HG03354 (cell line): Measurements from ENCODE around the gene KCNA1.
"Not testable (repeated sequence)": the region's sequence is repeated elsewhere in the genome, so short reads cannot be mapped to it uniquely, and the experiment has no call there.

Experiments
- ATAC-seq: cut with Tn5 transposase; IDR thresholded peaks from one replicate; pipeline ENCODE4 v1.9.1; 2021; ENCODE audit warnings: mild to moderate bottlenecking; ENCODE audit not compliant: unreplicated experiment, poor library complexity, severe bottlenecking

Gene KCNA1

GRCh38 chr12:4909734-4910501 lies at the start of gene KCNA1:
TSS of gene KCNA1 (plus strand) at chr12:4909905. CDS start at chr12:4911379, 1,474 bp downstream.
- ATAC-seq = no peak

GRCh38 chr12:4860741-4861140 lies 49.0 kb upstream of the KCNA1 start:
- ATAC-seq = no peak

DNA sequence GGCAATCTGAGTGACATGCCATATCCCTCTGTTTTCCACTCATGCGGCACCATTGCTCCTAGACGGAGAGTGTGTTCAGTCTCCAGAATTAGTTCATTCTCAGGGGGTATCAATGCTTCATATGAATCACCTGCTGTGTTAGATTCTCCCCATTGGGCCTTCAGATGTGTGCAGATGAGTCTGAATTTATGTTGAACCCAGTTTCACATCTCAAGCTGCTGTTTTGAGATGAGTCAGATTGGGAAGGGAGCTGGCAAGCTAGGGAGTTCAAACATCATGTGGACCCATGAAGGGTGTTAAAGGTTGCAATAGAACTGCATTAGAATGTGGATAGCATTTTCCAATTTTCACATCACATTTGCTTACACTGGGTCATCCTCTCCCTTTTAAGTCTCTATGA lies 46.9 kb upstream of the KCNA1 start:
- no peak for ATAC-seq

DNA sequence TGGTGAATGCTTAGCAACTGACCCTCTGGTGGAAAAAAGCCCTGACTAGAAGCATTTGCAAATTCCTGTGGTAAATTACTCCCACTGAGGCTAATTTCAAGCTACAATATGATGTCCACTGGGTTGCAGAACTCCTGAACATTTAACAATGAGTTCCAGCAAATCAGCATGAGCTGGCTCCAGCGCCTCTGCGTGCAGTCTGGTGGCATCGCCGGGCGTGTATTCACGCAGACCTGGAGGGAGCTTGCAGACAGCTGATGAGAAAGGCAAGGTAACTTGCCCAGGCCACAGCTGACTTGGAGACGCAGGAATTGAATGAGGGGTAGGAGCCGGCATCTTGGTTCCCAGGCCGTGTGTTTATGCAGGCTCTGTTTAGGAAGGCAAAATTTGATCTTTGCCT lies 45.1 kb upstream of the KCNA1 start:
- ATAC-seq = no peak

DNA sequence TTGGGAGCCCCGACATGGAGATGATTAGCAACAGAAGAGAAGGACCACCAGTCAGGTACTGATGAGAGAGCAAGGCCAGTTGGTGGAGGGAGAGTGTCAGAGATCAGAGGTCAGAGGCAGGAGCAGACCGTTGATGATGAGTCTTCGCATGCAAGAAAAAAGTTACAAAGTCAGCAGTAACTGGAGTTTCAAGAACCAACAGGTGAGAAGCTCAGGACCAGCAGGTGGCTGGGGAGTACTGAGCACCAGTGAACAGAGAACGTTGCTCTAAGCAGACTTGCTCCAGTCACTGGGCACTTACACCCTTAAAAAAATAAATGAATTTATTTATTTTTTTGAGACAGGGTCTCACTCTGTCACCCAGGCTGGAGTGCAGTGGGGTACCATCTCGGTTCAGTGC lies 44.5 kb upstream of the KCNA1 start:
- no peak for ATAC-seq

GRCh38 chr12:4866299-4866698 lies 43.4 kb upstream of the KCNA1 start:
- ATAC-seq = no peak

DNA sequence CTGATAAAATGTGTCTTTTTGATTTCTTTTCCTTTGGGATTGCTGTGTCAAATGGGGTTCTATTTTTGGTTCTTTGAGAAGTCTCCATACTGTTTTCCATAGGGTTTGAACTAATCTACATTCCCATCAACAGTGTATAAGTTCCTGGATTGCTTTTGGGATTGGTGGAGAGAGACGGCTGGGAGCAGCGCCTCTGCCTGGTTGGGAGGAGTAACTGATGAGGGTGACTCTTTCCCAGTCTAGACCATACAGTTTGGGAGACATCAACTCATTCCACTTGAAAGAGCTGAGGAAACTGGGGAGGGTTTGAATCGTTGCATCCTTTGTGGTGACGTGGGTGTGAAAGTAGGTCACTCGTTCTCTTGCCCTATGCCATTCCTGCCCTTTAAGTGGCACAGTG lies 42.3 kb upstream of the KCNA1 start:
- no peak for ATAC-seq

- ATAC-seq = no peak
Observed at GRCh38 chr12:4870423-4870822, 39.3 kb upstream of the KCNA1 start.

- ATAC-seq = no peak
Observed at GRCh38 chr12:4871514-4871913, 38.2 kb upstream of the KCNA1 start.

- no peak for ATAC-seq
Observed at GRCh38 chr12:4873947-4874346, 35.8 kb upstream of the KCNA1 start.

GRCh38 chr12:4874671-4875070 lies 35.0 kb upstream of the KCNA1 start:
- ATAC-seq = no peak

DNA sequence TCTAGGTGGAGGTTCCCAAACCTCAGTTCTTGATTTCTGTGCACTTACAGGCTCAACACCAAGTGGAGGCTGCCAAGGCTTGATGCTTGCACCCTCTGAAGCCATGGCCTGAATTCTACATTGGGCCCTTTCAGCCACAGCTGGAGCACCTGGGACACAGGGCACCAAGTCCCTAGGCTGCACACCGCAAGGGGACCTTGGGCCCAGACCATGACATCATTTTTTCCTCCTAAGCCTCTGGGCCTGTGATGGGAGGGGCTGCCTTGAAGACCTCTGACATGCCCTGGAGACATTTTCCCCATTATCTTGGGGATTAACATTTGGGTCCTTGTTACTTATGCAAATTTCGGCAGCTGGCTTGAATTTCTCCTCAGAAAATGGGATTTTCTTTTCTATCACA lies 30.2 kb upstream of the KCNA1 start:
- ATAC-seq = not testable (repeated sequence)

DNA sequence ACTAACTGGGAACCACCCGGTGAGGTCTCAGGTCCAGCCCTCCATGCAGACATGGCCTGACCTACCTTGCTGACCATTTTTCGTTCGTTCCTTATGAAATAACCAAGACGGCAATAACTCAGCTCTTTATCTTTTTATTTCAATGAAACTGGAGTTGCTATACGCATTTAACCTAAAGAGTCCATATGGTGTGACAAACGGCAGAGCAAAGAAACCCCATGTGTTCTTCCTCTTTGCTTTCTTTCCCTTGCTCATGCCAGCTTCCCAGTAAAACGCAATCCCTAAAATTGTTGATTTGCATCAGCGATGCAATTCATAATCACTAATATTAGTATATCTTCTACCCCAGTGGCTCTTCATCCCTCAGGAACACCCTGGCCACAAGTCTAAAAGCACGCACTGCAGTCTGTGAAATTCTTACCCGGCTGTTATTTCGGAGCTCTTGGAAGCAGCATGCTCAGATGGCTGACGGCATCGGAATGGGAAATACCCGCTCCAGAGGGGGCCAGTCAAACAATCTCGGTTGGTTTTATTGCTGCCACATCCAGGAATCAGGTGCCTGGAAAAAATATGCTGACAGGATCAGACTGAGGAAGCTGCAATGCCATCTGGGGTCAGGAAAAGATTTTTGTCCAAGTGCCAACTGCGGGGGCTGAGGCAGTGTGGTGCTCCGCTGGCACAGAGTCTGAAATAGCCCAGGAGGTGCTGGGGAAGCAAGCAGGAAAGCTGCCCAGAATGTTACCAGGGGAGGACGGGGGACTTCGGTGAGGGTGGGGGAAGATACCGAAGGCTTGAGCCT lies 28.2 kb upstream of the KCNA1 start:
- no peak for ATAC-seq

DNA sequence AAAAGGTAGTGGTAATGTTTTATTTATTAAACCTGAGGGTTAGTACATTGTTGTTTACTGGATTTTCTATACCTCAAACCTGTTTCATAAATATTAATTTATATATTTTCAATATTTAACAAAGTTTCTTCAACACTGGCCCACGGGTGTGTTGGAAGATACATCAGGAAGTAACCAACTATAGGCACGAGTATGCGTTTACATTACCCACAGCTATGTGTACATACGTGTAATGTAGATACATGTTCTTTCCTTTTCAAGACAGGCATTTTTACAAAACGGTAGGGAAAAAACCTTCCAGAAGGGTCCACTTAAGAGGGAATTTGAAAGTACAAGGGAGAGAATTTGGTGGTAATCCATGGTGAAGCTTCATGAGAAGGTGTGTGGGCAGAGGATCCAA lies 17.8 kb upstream of the KCNA1 start:
- no peak for ATAC-seq

GRCh38 chr12:4892418-4892817 lies 17.3 kb upstream of the KCNA1 start:
- no peak for ATAC-seq

DNA sequence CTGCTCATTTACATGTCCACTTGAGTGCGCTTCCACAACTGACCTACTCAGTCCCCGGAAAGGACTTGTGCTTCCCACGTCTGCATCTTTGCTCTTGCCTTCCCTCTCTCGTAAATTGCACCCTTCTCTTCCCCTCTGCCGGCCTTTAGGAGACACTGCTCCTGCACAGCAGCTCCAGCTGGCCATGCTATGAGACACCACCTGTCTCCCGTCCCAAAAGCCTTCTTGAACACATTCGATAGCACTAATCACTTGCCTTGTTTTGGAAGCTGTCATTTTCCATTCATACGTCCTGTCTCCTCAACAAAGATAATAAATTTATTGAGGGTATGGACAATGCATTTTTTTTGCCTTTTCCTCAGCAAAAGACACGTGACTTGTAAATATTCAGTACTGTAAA lies 15.7 kb upstream of the KCNA1 start:
- ATAC-seq = no peak

DNA sequence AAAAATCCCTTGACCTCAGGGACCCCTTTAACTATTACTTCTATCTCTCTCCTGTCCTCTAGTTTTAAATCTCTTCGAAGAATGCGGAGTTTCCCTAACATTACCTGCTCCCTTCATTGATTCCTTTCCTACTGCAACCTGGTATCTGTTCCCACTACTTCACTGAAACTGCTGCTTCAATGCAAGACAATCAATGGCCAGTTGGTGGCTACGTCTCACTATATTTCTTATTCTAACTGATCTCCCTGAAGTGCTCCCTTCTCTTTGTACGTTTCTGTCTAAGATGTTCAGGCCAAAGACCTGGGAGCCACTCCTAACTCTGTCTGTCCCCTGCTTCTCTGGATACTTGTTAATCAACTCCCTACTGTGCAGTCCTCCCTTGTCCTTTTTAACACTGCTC lies 10.3 kb upstream of the KCNA1 start:
- no peak for ATAC-seq

GRCh38 chr12:4900327-4900726 lies 9.4 kb upstream of the KCNA1 start:
- no peak for ATAC-seq

DNA sequence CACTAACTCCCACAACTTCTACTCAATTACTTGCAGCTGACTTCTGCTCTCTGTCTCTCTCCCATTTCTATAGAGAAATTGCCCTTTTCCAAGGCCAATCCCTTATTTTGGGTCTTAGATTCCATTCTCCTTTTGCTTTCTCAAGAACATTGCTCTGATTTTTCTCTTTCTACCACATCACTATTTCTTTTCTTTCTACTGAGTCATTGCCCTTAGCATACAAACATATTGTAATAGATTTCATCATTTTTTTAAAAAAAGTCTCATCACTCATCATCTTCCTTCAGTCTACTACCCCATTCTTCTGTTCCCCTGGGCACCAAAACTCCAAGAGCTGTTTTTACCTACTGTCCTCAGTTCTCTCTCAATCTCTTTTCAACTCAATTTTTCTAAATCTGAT lies 4.4 kb upstream of the KCNA1 start:
- no peak for ATAC-seq

DNA sequence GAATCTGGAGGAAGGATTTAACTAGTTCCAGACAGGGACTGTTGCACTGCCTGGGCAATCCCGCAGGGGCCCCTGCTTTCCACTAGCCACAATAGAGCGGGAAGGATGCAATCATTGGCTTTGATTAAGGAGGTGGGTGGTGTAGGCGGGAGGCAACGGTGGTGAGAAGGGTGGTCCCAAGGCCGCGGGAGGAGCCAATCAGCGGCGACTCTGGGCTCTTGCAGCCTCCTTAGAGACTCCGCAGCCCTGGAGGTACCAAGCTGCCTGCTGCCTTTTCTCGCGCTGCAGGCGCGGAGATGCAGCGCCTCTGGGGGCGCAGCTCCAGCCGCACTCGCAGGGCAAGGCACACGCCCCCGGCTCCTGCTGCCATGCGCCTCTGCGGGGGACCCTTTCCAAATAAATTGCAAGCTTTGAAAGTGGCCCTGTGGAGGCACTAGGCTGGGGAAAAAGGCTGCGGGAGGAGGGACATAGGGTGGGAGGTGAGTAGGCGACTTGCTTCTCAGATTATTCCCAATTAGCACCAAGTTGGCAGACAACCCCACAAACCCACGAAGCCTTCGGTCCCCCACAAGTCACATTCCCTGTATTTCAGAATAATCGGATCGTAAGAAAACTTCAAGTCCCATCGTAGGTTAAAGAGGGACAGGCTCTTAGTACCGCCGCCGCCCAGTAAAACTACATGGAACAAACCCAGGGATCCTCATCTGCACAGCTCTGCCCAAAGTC lies 858 bp upstream of the KCNA1 start:
- no peak for ATAC-seq

GRCh38 chr12:4909410-4909733 lies 333 bp upstream of the KCNA1 start:
- no peak for ATAC-seq
